SJSA1 (cell line): ENCODE results near the gene RNF217. TPM values are rescaled to one million over a fixed set of nuclear protein-coding genes. Genes with fewer than 3 reads are reported as not detected.

Experiments
- DNase-seq, 2 experiments: peaks; one replicate each; pipeline ENCODE4 v3.0.0-alpha.2; 2015 to 2020; ENCODE audit warnings: low spot score in 2 of 2, low read depth in 1 of 2
- H3K27ac ChIP-seq: fragments of 250-450 bp; sonication (Bioruptor Pico); 2 replicates; pipeline ENCODE4 v1.5.1; 2020; ENCODE audit warnings: mild to moderate bottlenecking, moderate library complexity
- H3K27me3 ChIP-seq: fragments of 250-450 bp; sonication (Bioruptor Pico); replicated peaks from 2 replicates; pipeline ENCODE4 v1.5.1; 2020; ENCODE audit warnings: mild to moderate bottlenecking, moderate library complexity
- H3K36me3 ChIP-seq: fragments of 250-450 bp; sonication (Bioruptor Pico); 2 replicates; pipeline ENCODE4 v1.5.1; 2020; ENCODE audit warnings: mild to moderate bottlenecking
- H3K4me1 ChIP-seq: fragments of 250-450 bp; sonication (Bioruptor Pico); replicated peaks from 2 replicates; pipeline ENCODE4 v1.6.1; 2021; ENCODE audit warnings: mild to moderate bottlenecking
- H3K4me3 ChIP-seq: fragments of 250-450 bp; sonication (Bioruptor Pico); 2 replicates; pipeline ENCODE4 v1.5.1; 2020; ENCODE audit warnings: mild to moderate bottlenecking
- H3K9me3 ChIP-seq: fragments of 250-450 bp; sonication (Bioruptor Pico); replicated peaks from 2 replicates; pipeline ENCODE4 v1.5.1; 2020; ENCODE audit warnings: mild to moderate bottlenecking
- total RNA-seq: library from RNA; depleted of rRNA; stranded (reverse); fragments of >200 nt; shearing (Covaris generic); gene quantifications from 2 replicates; pipeline ENCODE4 v1.2.3, GENCODE V29; 2014

Gene RNF217
- total RNA-seq, 1 experiment from 2014 or later: 14.8 TPM

- no peak for DNase-seq
- no peak overlapping the region for H3K4me3 ChIP-seq
- no peaks in the 10 kb centered on the region for H3K27me3 ChIP-seq
- H3K27ac ChIP-seq: no peak overlapping the region
- H3K9me3 ChIP-seq: no peaks in the 10 kb centered on the region
- H3K4me1 ChIP-seq: no peaks in the 10 kb centered on the region
- H3K36me3 ChIP-seq: peaks cover 18% of the 10 kb centered on the region
These were observed 113.7 kb downstream of the RNF217 start for GRCh38 chr6:125075741-125076481.

DNA sequence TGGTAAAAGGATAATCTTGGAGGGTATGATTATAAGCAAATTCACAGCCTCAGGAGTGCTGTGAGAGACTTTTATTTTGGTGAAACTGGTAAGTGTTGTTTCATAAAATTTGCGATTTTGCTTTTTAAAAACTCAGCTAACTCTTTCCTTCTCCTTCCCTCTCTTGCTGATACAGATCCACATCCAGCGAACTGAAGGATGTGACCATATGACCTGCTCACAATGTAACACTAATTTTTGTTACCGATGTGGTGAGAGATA lies 114.2 kb downstream of the RNF217 start:
- no peak for DNase-seq
- H3K27me3 ChIP-seq: no peaks in the 10 kb centered on the region
- peaks cover 19% of the 10 kb centered on the region for H3K36me3 ChIP-seq
- H3K9me3 ChIP-seq: no peaks in the 10 kb centered on the region
- H3K4me3 ChIP-seq: no peak overlapping the region
- no peak overlapping the region for H3K27ac ChIP-seq
- no peaks in the 10 kb centered on the region for H3K4me1 ChIP-seq

GRCh38 chr6:125077453-125077852 lies 115.2 kb downstream of the RNF217 start:
- H3K4me1 ChIP-seq: no peaks in the 10 kb centered on the region
- no peak for DNase-seq
- H3K27ac ChIP-seq: no peak overlapping the region
- H3K4me3 ChIP-seq: no peak overlapping the region
- no peaks in the 10 kb centered on the region for H3K9me3 ChIP-seq
- peaks cover 21% of the 10 kb centered on the region for H3K36me3 ChIP-seq
- H3K27me3 ChIP-seq: no peaks in the 10 kb centered on the region

DNA sequence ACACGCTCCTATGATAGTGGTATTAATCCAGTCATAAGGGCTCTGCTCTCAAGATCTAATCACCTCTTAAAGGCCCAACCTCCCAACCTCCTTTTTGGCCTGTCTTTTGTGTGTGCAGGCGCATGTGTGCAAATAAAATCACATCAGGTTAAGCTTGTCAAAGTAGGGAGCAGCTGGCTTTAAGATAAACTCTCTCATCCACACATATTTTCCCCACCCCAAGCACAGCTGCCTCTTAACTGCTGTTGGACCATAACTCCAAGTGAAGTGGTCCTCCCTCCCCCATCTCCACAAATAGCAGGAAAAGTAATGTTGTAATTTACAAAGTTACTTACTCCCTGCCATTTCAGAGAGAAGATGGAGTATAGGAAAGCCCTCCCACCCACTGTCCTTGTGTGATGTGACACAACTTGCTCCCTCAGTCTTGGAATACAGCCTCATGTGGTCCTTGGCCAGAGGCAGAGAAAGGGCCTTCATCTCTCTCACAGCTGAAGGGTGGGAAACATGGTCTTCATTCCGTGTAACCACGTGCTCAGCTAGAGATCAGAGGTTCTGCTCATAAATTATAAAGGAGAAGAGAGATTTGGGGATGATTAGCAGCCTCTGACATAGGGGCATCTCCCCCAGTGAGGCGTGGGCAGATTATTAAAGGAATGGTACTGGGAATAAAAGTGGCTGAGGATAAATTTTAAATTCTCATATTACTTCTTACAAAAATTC lies 116.5 kb downstream of the RNF217 start:
- Histone ChIP-seq H3K4me3 (no peak overlapping the region), H3K36me3 (peaks cover 30% of the 10 kb centered on the region), H3K27me3 (no peaks in the 10 kb centered on the region), H3K27ac (no peak overlapping the region), H3K4me1 (no peaks in the 10 kb centered on the region), H3K9me3 (no peaks in the 10 kb centered on the region)
- no peak for DNase-seq

DNA sequence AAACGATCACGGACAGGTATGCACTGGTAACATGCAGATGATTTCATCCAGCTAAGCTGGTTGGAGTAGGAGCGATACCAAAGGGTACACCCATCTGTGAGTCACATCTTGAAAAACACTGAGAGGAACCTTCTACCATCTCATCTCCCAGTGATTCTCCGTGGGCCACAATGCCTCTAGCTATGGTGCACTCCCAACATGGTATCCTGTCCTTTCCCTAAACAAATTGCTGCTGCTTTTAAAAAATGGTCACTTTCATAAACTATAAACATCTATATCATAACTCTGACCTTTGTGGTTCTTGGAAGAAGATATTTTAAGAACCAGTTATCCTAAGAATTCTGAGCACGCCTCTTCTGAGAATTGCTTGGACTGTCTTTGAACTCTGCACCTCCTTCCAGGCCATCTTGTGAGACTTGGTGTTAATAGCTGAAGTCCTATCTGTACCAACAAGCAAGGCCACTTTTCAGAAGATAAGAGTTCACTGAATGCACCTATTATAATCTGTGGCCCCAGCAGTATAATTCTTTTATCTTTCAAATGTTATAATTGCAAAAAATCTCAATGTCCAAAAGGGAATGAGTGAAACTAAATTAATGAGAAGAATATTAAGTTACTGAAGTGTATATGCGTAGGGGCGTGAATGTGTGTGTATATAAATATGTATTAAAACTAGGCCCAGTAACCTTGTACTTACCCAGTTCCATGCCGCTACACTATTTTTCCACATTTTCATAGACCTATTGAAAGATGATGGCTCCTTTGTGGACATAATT lies 120.9 kb downstream of the RNF217 start:
- H3K27ac ChIP-seq: no peak overlapping the region
- H3K4me3 ChIP-seq: no peak overlapping the region
- DNase-seq: no peak
- H3K4me1 ChIP-seq: no peaks in the 10 kb centered on the region
- no peaks in the 10 kb centered on the region for H3K9me3 ChIP-seq
- H3K36me3 ChIP-seq: peaks cover 13% of the 10 kb centered on the region
- H3K27me3 ChIP-seq: no peaks in the 10 kb centered on the region

DNA sequence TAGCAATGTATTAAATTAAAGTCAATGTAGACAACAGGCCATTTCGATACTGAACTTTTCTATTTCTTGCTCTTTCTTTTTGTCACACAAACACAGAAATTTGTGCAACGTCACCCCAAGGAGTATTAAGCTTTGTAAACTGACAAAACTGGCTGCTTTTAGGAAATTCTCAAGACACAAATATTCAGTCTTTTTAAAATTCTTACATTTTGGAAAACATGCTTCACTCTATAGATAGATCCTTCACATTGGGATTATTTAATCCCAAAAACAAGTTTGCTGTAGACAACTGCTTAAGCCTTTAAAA lies 121.4 kb downstream of the RNF217 start:
- H3K9me3 ChIP-seq: no peaks in the 10 kb centered on the region
- DNase-seq: no peak
- no peak overlapping the region for H3K27ac ChIP-seq
- no peaks in the 10 kb centered on the region for H3K4me1 ChIP-seq
- H3K36me3 ChIP-seq: peaks cover 12% of the 10 kb centered on the region
- H3K27me3 ChIP-seq: no peaks in the 10 kb centered on the region
- no peak overlapping the region for H3K4me3 ChIP-seq

- Histone ChIP-seq H3K36me3 (peaks cover 9% of the 10 kb centered on the region), H3K27me3 (no peaks in the 10 kb centered on the region), H3K4me3 (no peak overlapping the region), H3K4me1 (no peaks in the 10 kb centered on the region), H3K9me3 (no peaks in the 10 kb centered on the region), H3K27ac (no peak overlapping the region)
- no peak for DNase-seq
These were observed 124.5 kb downstream of the RNF217 start for GRCh38 chr6:125086716-125087115.

GRCh38 chr6:125088963-125089362 lies 126.7 kb downstream of the RNF217 start:
- H3K27me3 ChIP-seq: no peaks in the 10 kb centered on the region
- H3K9me3 ChIP-seq: no peaks in the 10 kb centered on the region
- no peaks in the 10 kb centered on the region for H3K4me1 ChIP-seq
- DNase-seq: no peak
- no peak overlapping the region for H3K27ac ChIP-seq
- no peaks in the 10 kb centered on the region; the same call in 1 of the 2 replicates for H3K36me3 ChIP-seq
- H3K4me3 ChIP-seq: no peak overlapping the region

- H3K27me3 ChIP-seq: no peaks in the 10 kb centered on the region
- no peak for DNase-seq
- peak overlapping the region; percentile 85; the same call in 1 of the 2 replicates for H3K27ac ChIP-seq
- H3K4me3 ChIP-seq: no peak overlapping the region
- H3K36me3 ChIP-seq: no peaks in the 10 kb centered on the region
- peaks cover 32% of the 10 kb centered on the region for H3K4me1 ChIP-seq
- no peaks in the 10 kb centered on the region for H3K9me3 ChIP-seq
These were observed 132.3 kb downstream of the RNF217 start for GRCh38 chr6:125094563-125094962.

GRCh38 chr6:125095580-125096301 lies 133.5 kb downstream of the RNF217 start:
- Histone ChIP-seq H3K4me3 (0 out of 2 replicates have a peak overlapping the region, but pooled peaks have one; percentile 2), H3K4me1 (peaks cover 37% of the 10 kb centered on the region), H3K9me3 (no peaks in the 10 kb centered on the region)

GRCh38 chr6:125097186-125097585 lies 134.9 kb downstream of the RNF217 start:
- no peak overlapping the region for H3K27ac ChIP-seq
- peaks cover 52% of the 10 kb centered on the region for H3K4me1 ChIP-seq
- H3K9me3 ChIP-seq: no peaks in the 10 kb centered on the region
- peaks cover 4% of the 10 kb centered on the region; the same call in 1 of the 2 replicates for H3K36me3 ChIP-seq
- no peak for DNase-seq
- no peak overlapping the region for H3K4me3 ChIP-seq
- H3K27me3 ChIP-seq: no peaks in the 10 kb centered on the region

More at GRCh38 chr6:125095580-125096301, 133.5 kb downstream of the RNF217 start:
- Histone ChIP-seq H3K27ac (peak overlapping the region; percentile 85), H3K27me3 (no peaks in the 10 kb centered on the region), H3K36me3 (no peaks in the 10 kb centered on the region)
- DNase-seq: peak; percentile 52 to 88

DNA sequence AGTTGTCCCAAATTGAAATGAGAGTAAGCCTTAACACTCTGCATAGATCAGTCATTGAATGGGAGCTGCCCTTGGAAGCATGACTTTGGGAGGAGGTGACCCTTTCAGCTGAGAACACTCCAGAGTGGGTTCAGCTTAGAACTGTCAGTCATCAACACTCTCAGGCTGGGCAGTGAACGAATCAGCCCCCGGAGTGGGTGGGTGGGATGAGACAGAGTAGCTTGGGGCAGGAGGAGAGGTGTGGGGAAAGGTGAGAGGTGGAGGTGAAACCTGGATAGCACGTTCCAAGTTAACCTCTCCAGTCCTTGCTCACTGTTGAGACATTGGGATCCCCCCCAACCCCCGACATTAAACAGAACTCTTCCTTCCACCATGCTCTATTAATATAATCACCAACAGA lies 136.0 kb downstream of the RNF217 start:
- no peak for DNase-seq
- peaks cover 4% of the 10 kb centered on the region; the same call in 1 of the 2 replicates for H3K36me3 ChIP-seq
- H3K4me3 ChIP-seq: no peak overlapping the region
- no peaks in the 10 kb centered on the region for H3K27me3 ChIP-seq
- no peak overlapping the region for H3K27ac ChIP-seq
- peaks cover 63% of the 10 kb centered on the region for H3K4me1 ChIP-seq
- no peaks in the 10 kb centered on the region for H3K9me3 ChIP-seq

DNA sequence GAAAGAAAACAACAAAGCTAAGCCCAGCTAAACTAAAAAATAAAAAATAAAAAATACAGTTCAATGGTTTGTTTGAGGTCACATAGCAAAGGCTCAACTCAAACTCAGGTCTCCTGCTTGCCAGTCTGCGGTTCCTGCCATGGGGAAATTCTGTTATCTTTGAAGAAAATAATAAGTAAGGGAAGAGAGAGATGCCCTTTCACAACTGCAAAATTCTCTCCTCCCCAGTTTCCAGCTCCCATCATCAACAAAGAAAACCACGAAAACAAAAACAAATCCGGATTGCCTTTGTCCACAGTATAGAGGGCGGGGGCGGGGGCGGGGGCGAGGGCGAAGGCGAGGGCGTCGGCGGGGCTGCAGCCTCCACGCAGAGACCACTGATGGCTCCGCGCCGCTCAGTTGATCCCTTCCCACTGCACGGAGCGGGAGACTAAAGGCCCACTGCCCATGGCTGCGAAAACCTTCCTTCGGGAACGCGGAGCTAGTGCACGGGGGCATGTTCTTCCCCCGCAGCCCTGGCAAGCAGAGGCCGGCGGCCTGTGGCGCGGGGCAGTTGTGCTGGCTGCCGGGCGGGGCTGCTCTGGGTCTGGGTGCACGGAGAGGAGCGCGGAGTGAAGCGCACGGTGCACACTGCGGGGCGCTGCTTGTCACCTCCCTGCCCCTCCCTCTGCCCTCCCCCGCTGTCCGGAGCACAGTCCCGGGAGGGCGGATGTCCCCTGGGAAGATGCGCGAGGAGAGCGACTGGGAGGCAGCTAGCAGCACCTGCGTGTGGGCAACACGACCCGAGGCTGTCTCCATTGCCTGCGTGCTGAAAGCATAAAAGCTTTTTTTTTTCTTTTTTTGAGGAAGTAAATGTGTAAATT lies 137.2 kb downstream of the RNF217 start:
- H3K4me1 ChIP-seq: peaks cover 73% of the 10 kb centered on the region
- peak overlapping the region; percentile 47 for H3K4me3 ChIP-seq
- peaks cover 4% of the 10 kb centered on the region; the same call in 1 of the 2 replicates for H3K36me3 ChIP-seq
- H3K27ac ChIP-seq: peak overlapping the region; percentile 68
- DNase-seq: peak; percentile 86 to 90
- H3K9me3 ChIP-seq: no peaks in the 10 kb centered on the region
- H3K27me3 ChIP-seq: no peaks in the 10 kb centered on the region
